ENCODE measurements around the gene LOXL1. TPM values are rescaled to one million over a fixed set of nuclear protein-coding genes. Genes with fewer than 3 reads are reported as not detected.

Gene LOXL1
- 100 to 1,000 TPM; 123 to 201 (median 139) TPM for polyA plus RNA-seq (ENCODE audit: insufficient read depth in 1 of 5, insufficient read length in 5 of 5, low replicate concordance in 1 of 5)
- long read RNA-seq, donor 1, transcript LOXL1-201 (7 exons, 2,351 nt) = major isoform, 47 of 60 reads
- long read RNA-seq, donor 1, transcript LOXL1-202 (3 exons, 1,110 nt) = minor isoform, 5 of 60 reads
- long read RNA-seq, donor 1, partial matches to known transcripts = 8 of 60 reads
- long read RNA-seq, donor 1, other reads (novel, unspliced or antisense) = 0 of 60 reads
- long read RNA-seq, donor 2, transcript LOXL1-201 (7 exons, 2,351 nt) = major isoform, 27 of 28 reads
- long read RNA-seq, donor 2, partial matches to known transcripts = 0 of 28 reads
- long read RNA-seq, donor 2, other reads (novel, unspliced or antisense) = 0 of 28 reads
- long read RNA-seq, donor 3, transcript LOXL1-202 (3 exons, 1,110 nt) = minor isoform, 7 of 34 reads
- long read RNA-seq, donor 3, transcript LOXL1-201 (7 exons, 2,351 nt) = major isoform, 27 of 34 reads
- long read RNA-seq, donor 3, partial matches to known transcripts = 0 of 34 reads
- long read RNA-seq, donor 3, other reads (novel, unspliced or antisense) = 0 of 34 reads
- long read RNA-seq, donor 4, transcript LOXL1-201 (7 exons, 2,351 nt) = major isoform, 17 of 22 reads
- long read RNA-seq, donor 4, partial matches to known transcripts = 0 of 22 reads
- long read RNA-seq, donor 4, other reads (novel, unspliced or antisense) = 0 of 22 reads
- long read RNA-seq, donor 5, transcript LOXL1-201 (7 exons, 2,351 nt) = major isoform, 38 of 50 reads
- long read RNA-seq, donor 5, partial matches to known transcripts = 12 of 50 reads
- long read RNA-seq, donor 5, other reads (novel, unspliced or antisense) = 0 of 50 reads
- long read RNA-seq, donor 6, transcript LOXL1-201 (7 exons, 2,351 nt) = major isoform, 44 of 52 reads
- long read RNA-seq, donor 6, partial matches to known transcripts = 6 of 52 reads
- long read RNA-seq, donor 6, other reads (novel, unspliced or antisense) = 0 of 52 reads
- long read RNA-seq, donor 7, transcript LOXL1-201 (7 exons, 2,351 nt) = major isoform, 29 of 32 reads
- long read RNA-seq, donor 7, partial matches to known transcripts = 0 of 32 reads
- long read RNA-seq, donor 7, other reads (novel, unspliced or antisense) = 0 of 32 reads
- long read RNA-seq, donor 8, transcript LOXL1-201 (7 exons, 2,351 nt) = major isoform, 15 of 17 reads
- long read RNA-seq, donor 8, partial matches to known transcripts = 0 of 17 reads
- long read RNA-seq, donor 8, other reads (novel, unspliced or antisense) = 0 of 17 reads

GRCh38 chr15:73926219-73927002, at the start of gene LOXL1:
Gene LOXL1 (plus strand): TSS chr15:73926462. CDS start chr15:73926784, 322 bp downstream.
- peak; percentile 63 to 71 for DNase-seq

DNA sequence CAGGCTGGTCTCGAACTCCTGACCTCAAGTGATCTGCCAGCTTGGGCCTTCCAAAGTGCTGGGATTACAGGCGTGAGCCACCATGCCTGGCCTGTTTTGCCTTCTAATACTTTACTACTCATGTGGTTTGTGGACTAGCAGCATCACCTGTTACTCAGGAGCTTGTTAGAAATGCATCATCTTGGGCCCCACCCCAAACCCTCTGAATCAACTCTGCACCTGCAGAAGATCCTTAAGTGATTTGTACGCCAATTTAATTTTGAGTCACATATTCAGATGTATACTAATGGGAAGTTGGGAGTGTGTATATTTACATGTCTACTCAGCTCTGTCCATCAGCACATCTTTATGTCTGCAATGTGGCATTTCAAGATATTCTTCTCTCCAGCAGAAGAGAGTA, 46.8 kb upstream of the LOXL1 start:
- no peak for DNase-seq

DNA sequence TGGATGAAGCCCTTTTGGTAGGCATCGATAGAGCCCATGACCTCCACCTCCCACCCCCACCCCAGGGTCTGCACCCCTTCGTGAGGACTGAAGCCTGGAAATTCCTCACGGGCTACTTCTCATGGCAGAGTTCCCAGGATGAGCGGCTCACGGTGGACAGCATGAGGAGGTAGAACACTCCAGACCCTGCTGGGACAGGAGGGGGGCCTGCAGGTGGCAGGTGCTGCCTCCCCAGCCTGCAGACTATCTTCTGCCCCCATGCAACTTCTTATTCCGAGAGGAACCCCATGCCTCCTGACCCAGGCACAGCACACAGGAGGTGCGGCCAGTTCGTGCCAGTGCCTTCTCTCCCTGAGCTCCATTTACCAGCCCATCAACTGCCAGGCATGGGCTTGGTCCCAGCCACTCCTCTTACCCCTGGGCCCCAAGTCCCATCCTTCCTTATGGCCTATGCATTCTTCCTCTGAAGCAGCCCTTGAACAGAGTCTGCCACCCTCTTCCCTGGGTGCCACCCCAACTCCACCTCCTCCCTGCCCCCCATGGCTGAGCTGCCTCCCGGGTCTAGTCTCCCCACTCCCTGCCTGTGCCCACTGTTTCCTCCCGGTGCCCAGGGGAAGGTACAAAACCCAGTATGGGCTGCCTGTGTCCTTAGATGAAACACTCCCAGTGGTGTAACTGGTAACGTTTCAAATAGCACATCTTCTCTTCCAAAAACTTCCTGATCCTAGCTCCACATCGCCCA, 44.5 kb upstream of the LOXL1 start:
- DNase-seq = no peak

DNA sequence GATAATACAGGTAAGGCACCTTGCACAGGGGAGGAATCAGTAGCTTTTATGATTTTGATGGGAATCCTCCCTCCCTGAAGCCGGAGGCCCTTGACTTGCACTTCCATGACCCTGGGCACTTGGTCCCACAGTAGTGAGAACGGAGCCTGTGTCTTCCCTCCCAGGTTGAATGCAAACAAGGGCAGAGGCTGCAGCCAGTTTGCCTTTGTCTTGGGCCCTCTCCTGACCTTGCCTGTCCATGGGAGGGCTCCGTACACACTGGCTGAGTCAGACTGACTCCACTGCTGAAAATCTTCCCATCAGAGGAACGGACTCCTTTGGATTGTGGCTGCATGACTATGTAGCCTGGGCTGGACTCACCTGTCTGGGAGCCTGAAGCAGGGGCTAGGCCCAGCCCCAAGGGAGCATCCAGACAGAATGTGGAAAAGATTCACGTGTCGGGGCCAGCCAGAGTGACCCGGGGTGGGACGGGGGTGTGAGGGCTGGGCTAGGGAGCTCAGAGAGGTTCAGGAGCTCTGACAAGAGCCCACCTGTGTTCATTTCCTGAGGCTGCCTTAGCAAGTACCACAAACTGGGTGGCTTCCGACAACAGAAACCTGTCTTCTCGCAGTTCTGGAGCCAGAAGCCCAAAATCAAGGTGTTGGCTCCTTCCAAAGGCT, 43.4 kb upstream of the LOXL1 start:
- DNase-seq = no peak

- no peak for DNase-seq
Observed at GRCh38 chr15:73884159-73884558, 42.1 kb upstream of the LOXL1 start.

- no peak for DNase-seq
Observed at GRCh38 chr15:73885954-73886700, 40.1 kb upstream of the LOXL1 start.

GRCh38 chr15:73886717-73887345, 39.4 kb upstream of the LOXL1 start:
- DNase-seq = no peak

- no peak for DNase-seq
Observed at GRCh38 chr15:73887481-73887880, 38.8 kb upstream of the LOXL1 start.

DNA sequence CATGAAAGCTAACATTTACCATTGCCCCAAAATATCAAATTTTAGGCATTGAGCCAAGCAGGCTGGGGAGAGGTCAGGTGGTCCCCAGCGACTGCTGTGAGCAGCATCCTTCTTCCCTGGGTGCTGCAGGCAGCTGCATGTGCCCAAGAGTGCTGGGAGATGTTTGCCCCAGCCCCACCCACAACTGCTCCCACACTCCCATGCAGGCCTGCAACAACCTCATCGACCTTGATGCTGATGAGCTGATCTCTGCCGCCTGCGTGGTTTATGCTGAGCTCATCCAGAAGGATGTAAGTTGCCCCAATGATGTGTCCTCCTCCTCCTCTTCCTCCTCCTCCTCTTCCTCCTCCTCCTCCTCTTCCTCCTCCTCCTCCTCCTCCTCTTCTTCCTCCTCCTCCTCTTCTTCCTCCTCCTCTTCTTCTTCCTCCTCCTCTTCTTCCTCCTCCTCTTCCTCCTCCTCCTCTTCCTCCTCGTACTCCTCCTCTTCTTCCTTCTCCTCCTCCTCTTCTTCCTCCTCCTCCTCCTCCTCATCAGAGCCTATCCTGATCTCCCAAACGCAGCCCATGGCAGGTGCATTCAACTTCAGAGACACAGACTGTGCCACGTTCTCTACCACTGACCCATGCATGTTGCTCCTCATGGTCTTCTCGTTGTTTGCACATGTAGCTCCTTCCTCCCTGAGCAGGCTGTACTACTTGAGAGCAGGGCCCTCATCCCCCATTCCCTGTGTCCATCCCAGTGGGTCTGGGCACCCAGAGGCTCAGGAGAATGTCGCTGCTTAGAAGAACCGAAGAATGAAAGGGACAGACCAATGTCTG, 37.8 kb upstream of the LOXL1 start:
- no peak for DNase-seq

GRCh38 chr15:73889053-73889761, 37.1 kb upstream of the LOXL1 start:
- DNase-seq = no peak

DNA sequence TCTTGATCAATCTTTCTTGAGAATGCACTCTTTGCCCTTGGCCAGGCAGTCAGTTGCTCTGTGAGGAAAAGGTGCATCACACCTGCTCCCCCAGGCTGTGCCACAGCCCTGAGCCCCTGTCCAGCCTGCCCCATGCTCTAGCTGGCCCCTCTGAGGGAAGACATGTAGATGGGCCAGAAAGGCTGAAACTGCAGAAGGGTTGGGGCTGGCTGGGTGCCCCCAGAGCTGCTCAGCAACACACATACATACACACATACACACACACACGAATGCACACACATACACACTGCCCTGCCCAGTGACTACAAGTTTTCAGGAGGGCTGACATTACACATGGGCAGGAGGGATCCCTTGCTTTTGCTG, 36.5 kb upstream of the LOXL1 start:
- no peak for DNase-seq

- no peak for DNase-seq
Observed at GRCh38 chr15:73891328-73892315, 34.6 kb upstream of the LOXL1 start.

DNA sequence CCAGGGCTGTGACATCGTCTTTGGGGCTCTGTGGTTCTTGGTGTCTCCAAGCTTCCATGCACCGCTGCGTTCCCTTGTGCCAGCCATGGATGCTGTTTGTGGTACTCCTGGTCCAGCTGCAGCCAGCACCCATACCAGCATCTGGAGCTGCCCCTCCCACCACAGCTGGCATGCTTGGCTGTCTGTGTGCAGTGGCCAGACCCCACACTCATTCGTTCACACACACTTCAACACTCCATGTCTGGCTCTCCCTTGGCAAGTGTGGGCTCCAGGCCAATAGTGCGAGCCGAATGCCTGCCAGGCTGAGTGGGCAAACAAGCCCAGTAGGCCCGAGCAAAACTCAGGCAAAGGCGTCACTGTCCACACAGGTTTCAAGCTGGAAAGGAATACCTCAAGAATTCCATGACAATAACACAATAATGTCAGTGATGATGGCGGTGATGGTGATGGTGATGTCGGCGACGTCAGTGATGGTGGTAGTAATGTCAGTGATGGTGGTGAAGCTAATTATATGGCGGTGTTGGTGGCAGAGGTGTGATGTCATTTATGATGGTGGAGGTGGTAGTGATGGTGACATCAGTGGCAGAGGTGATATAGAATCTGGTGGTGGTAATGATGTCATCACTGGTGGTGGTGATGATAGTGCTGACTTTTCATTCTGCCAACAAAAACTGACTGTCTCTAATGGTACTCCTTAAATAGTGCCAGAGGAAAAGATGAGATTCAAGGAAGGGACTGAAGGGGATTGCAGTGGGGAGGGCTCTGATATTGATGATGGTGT, 33.6 kb upstream of the LOXL1 start:
- no peak for DNase-seq

- DNase-seq = no peak
Observed at GRCh38 chr15:73894133-73894814, 32.0 kb upstream of the LOXL1 start.

Measured in right lung (tissue), 10 donors.